ENCODE measurements around the gene TTLL4. TPM values are rescaled to one million over a fixed set of nuclear protein-coding genes. Genes with fewer than 3 reads are reported as not detected.

The TTLL4 gene
- polyA plus RNA-seq, 2 of the 4 experiments (the other 2 are of a cell fraction), result 25.0 to 26.2 TPM

DNA sequence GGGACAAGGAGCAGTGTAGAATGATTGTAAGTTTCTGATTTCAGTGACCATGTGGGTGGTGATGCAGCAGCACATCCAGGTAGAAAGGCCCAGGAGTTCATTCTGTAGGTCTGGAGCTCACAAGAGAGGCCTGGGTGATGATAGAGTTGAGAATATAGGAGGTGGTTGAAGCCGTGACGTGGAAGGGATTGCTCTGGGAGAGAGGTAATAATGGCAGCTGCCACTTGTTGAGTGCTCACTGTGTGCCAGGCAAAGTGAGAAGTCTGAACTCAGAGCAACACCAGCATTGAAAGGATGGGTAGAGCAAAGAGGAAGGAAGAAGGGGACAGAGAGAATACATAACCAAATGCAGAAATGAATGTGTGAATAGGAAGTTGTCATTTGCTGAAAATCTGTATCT, 3.3 kb downstream of the TTLL4 start (continued):
- TF ChIP-seq, protein P1, sequence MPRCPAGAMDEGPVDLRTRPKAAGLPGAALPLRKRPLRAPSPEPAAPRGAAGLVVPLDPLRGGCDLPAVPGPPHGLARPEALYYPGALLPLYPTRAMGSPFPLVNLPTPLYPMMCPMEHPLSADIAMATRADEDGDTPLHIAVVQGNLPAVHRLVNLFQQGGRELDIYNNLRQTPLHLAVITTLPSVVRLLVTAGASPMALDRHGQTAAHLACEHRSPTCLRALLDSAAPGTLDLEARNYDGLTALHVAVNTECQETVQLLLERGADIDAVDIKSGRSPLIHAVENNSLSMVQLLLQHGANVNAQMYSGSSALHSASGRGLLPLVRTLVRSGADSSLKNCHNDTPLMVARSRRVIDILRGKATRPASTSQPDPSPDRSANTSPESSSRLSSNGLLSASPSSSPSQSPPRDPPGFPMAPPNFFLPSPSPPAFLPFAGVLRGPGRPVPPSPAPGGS (IDR thresholded peaks at IDR 0.05), result no peak
- TF ChIP-seq NFE2L2 (conservative IDR thresholded peaks at IDR 0.05; ENCODE audit: low read length), result no peak
- TF ChIP-seq JUNB (IDR thresholded peaks at IDR 0.05), result no peak
- TF ChIP-seq NR3C1 (IDR thresholded peaks at IDR 0.05), result no peak

DNA sequence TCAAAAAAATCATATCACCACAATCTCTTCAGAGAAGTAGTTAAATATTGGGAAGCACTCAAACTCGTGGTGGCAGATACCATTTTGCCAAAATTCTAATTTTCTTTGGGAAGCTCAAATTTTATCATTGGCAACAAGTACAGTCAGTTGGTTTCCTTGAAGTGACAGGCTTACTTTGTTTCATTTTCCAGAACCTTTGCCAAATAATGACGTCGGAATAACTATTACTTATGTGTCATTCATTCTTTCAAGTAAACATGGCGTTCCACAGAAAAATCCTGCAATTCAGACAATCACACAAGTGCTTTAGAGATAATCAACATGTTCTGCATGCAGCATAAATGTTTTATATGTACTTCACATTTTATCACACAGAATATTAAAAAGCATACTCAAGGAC, 5.4 kb downstream of the TTLL4 start:
- FAIRE-seq, result no peak
- Histone ChIP-seq H3K4me3 (no peak overlapping the region), H3K9me3 (no peaks in the 10 kb centered on the region), H3K27ac (no peak overlapping the region), H3K4me1 (peaks cover 27% of the 10 kb centered on the region; the same call in 2 of the 3 replicates), H3K4me2 (no peak overlapping the region)
- DNase-seq (ENCODE audit: low read depth in 1 of 2, low spot score in 1 of 2), result no peak
- WGBS (ENCODE audit: missing lambda C conversion rate), result 83% methylated on average over 4 of the region's 4 CpGs
- ChIA-PET CTCF (interaction anchor here (1.3 to 2.2 kb wide), 2 partner anchors 22 to 132 kb away, joined by 3 to 15 read pairs; no protein-coding TSS in a partner anchor), POLR2A (no interaction called here)
- no peak for ATAC-seq
- TF ChIP-seq HOXB5 (CRISPR knock-in tag; IDR thresholded peaks at IDR 0.05), result no peak
- TF ChIP-seq EHF (CRISPR knock-in tag; IDR thresholded peaks at IDR 0.05), result no peak
- TF ChIP-seq EHMT2 (IDR thresholded peaks at IDR 0.05; ENCODE audit: low read depth), result no peak
- TF ChIP-seq, protein P2, sequence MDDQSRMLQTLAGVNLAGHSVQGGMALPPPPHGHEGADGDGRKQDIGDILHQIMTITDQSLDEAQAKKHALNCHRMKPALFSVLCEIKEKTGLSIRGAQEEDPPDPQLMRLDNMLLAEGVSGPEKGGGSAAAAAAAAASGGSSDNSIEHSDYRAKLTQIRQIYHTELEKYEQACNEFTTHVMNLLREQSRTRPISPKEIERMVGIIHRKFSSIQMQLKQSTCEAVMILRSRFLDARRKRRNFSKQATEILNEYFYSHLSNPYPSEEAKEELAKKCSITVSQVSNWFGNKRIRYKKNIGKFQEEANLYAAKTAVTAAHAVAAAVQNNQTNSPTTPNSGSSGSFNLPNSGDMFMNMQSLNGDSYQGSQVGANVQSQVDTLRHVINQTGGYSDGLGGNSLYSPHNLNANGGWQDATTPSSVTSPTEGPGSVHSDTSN (IDR thresholded peaks at IDR 0.05), result no peak

DNA sequence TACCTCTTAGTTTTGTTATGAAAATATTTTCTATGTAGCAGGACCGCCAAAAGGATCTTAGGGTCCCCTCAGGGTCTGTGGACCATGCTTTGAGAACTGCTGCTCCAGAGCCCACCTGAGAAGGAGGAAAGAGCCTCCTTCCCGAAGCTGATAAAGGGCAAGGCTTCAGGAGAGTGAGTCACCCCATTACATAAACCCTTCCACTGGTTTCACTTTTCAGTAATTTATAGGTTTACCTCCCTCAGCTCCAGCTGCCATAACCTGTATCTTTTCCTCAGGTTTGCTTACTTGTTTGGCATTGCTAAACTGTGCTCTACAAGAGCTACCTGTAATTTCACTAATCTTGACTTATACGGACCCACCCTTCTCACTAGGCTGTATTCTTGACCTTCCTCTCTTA, 6.6 kb downstream of the TTLL4 start:
- H3K4me1 ChIP-seq, result peaks cover 21% of the 10 kb centered on the region; the same call in 2 of the 3 replicates
- H3K4me2 ChIP-seq, result peak overlapping the region; percentile 36
- FAIRE-seq (no peak), ATAC-seq (peak; percentile 50 to 59; a peak in 3 of 6 replicates), DNase-seq (ENCODE audit: low read depth in 1 of 2, low spot score in 1 of 2) (no peak)
- 57% methylated on average over 3 of the region's 3 CpGs for WGBS (ENCODE audit: missing lambda C conversion rate)
- TF ChIP-seq JUN (IDR thresholded peaks at IDR 0.05), result no peak
- no peak for TF ChIP-seq MAZ (IDR thresholded peaks at IDR 0.05; ENCODE audit: borderline replicate concordance, low read depth, low read length)
- no peak for TF ChIP-seq FOSL2 (IDR thresholded peaks at IDR 0.05)
- TF ChIP-seq FOSL2 (CRISPR knock-in tag; IDR thresholded peaks at IDR 0.05), result peak; percentile 28; the same call in 1 of the 2 replicates
- 0 out of 6 replicates have a peak overlapping the region, but pooled peaks of 1 of the 2 experiments have one; percentile 38 for H3K27ac ChIP-seq
- ChIA-PET POLR2A (no interaction called here), CTCF (interaction anchor here (1.0 to 2.2 kb wide), 3 partner anchors 130 to 182 kb away, joined by 3 to 15 read pairs (median 4); no protein-coding TSS in a partner anchor)
- no peak overlapping the region for H3K4me3 ChIP-seq
- no peaks in the 10 kb centered on the region for H3K9me3 ChIP-seq

DNA sequence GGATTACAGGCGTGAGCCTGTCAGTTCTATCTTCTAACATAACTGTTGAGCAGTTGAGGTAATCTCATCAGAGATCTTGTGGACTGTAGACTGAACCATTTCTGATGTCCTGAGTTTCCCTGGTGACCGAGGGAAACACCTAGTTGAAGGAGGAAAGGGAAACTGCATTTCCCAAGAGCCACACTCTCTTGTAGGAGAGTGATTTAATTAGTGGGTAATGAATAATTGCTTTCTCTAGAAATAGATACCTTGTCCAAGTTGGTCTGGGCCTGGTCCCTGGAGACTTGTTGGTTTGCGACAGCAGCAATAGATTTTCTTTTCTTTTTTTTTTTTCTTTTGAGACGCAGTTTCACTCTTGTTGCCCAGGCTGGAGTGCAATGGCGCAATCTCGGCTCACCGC, 7.4 kb downstream of the TTLL4 start:
- peaks cover 16% of the 10 kb centered on the region; the same call in 2 of the 3 replicates for H3K4me1 ChIP-seq
- H3K4me2 ChIP-seq, result no peak overlapping the region
- 92% methylated on average over 7 of the region's 7 CpGs for WGBS (ENCODE audit: missing lambda C conversion rate)
- H3K9me3 ChIP-seq, result no peaks in the 10 kb centered on the region
- DNase-seq (ENCODE audit: low read depth in 1 of 2, low spot score in 1 of 2), result no peak
- FAIRE-seq, result no peak
- POLR2A ChIA-PET, result no interaction called here
- ATAC-seq, result no peak
- H3K27ac ChIP-seq, result no peak overlapping the region
- H3K4me3 ChIP-seq, result no peak overlapping the region
- CTCF ChIA-PET, result interaction anchor here (0.7 to 1.4 kb wide), 3 partner anchors 13 to 181 kb away, joined by 3 to 4 read pairs (median 3); no protein-coding TSS in a partner anchor
- TF ChIP-seq CBX2 (IDR thresholded peaks at IDR 0.05; ENCODE audit: borderline replicate concordance, low read depth) (no peak), MAZ (IDR thresholded peaks at IDR 0.05; ENCODE audit: borderline replicate concordance, low read depth, low read length) (no peak), RCOR1 (IDR thresholded peaks at IDR 0.05; ENCODE audit: low read depth, low read length) (no peak), HDAC2 (IDR thresholded peaks at IDR 0.05) (no peak), EHMT2 (IDR thresholded peaks at IDR 0.05; ENCODE audit: low read depth) (no peak), JUNB (IDR thresholded peaks at IDR 0.05) (no peak), MAFK (IDR thresholded peaks at IDR 0.05; ENCODE audit: partially characterized antibody) (no peak), EHF (CRISPR knock-in tag; IDR thresholded peaks at IDR 0.05) (no peak), ZC3H11A (IDR thresholded peaks at IDR 0.05) (no peak), KDM1A (IDR thresholded peaks at IDR 0.05; ENCODE audit: low read depth) (no peak), ZNF302 (CRISPR knock-in tag; IDR thresholded peaks at IDR 0.05) (no peak), KDM5A (IDR thresholded peaks at IDR 0.05) (no peak), FOSL2 (IDR thresholded peaks at IDR 0.05) (no peak), FOSL2 (CRISPR knock-in tag; IDR thresholded peaks at IDR 0.05) (no peak)
- TF ChIP-seq, protein P3, sequence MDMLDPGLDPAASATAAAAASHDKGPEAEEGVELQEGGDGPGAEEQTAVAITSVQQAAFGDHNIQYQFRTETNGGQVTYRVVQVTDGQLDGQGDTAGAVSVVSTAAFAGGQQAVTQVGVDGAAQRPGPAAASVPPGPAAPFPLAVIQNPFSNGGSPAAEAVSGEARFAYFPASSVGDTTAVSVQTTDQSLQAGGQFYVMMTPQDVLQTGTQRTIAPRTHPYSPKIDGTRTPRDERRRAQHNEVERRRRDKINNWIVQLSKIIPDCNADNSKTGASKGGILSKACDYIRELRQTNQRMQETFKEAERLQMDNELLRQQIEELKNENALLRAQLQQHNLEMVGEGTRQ (IDR thresholded peaks at IDR 0.05), result no peak
